Nephron (organoid): ENCODE measurements around the gene RBM39.

Experiments used
- H3K27ac Mint-ChIP-seq, 3 experiments: 2 replicates each; pipeline ENCODE4 v1.8.0; 2020; ENCODE audit warnings: mixed read lengths in 3 of 3, mild to moderate bottlenecking in 2 of 3, moderate library complexity in 1 of 3
- H3K27me3 Mint-ChIP-seq: 2 replicates; pipeline ENCODE4 v1.8.0; 2021; ENCODE audit warnings: low read depth, mild to moderate bottlenecking, moderate library complexity, mixed read lengths
- H3K36me3 Mint-ChIP-seq: 2 replicates; pipeline ENCODE4 v1.8.0; 2020; ENCODE audit warnings: low read depth, mixed read lengths
- H3K4me1 Mint-ChIP-seq: 2 replicates; pipeline ENCODE4 v1.8.0; 2020; ENCODE audit warnings: mixed read lengths
- H3K4me3 Mint-ChIP-seq, 3 experiments: 2 replicates each; pipeline ENCODE4 v1.8.0; 2020; ENCODE audit warnings: mild to moderate bottlenecking in 3 of 3, mixed read lengths in 3 of 3, moderate library complexity in 2 of 3
- H3K9me3 Mint-ChIP-seq: 2 replicates; pipeline ENCODE4 v1.8.0; 2020; ENCODE audit warnings: mixed read lengths
- TF ChIP-seq, protein P1 (sequence below), 3 experiments: fragments of 200-600 bp; sonication (generic); IDR thresholded peaks; one replicate each; pipeline ENCODE4 v1.5.0; 2021; ENCODE audit warnings: antibody characterized with exemption in 3 of 3; ENCODE audit not compliant: unreplicated experiment in 3 of 3

Gene RBM39

DNA sequence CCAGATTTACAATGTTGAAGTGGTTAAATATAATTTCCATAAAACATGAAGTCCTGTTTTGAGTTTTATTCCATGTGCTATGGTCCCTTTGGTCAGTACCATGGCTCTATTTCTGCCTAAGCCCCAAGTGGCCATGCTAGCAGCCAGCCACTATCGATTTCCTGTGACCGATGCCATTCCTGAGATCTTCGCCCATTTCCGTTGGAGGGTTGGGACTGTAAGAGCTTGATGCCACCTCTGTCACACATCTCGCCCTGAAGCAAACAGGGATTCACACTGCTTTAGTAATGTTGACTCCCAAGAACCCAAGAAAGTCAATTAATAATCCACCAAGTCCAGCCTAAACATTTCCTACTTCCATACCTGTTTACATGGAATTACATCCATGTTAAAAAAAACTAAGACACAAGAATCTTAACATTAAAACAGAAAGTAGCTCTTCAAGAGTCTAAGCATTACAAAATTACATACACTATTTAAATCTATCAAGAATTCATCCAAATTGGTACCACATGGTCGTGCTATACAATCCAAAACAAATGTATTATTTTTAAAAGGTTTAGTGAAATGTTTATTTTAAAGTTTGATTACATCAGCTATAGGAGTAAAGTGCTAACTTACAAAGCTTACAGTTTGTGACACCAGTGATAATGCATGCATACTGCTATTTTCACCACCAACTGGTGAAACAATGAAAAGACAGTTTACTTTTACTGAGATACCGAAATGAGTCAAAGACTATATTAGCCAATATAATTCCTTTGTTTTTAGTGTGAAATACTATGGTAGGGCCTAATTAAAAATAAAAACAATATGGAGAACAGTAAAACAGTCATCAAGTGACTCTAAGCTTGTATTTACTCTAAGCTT is 2.5 kb downstream of the RBM39 start:
- peaks cover 42% of the 10 kb centered on the region for H3K4me1 Mint-ChIP-seq
- TF ChIP-seq, protein P1, sequence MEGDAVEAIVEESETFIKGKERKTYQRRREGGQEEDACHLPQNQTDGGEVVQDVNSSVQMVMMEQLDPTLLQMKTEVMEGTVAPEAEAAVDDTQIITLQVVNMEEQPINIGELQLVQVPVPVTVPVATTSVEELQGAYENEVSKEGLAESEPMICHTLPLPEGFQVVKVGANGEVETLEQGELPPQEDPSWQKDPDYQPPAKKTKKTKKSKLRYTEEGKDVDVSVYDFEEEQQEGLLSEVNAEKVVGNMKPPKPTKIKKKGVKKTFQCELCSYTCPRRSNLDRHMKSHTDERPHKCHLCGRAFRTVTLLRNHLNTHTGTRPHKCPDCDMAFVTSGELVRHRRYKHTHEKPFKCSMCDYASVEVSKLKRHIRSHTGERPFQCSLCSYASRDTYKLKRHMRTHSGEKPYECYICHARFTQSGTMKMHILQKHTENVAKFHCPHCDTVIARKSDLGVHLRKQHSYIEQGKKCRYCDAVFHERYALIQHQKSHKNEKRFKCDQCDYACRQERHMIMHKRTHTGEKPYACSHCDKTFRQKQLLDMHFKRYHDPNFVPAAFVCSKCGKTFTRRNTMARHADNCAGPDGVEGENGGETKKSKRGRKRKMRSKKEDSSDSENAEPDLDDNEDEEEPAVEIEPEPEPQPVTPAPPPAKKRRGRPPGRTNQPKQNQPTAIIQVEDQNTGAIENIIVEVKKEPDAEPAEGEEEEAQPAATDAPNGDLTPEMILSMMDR (IDR thresholded peaks at IDR 0.05; ENCODE audit: unreplicated experiment in 3 of 3), result peak; percentile 20 to 38 (median 31)
- H3K36me3 Mint-ChIP-seq, result peaks cover 55% of the 10 kb centered on the region
- H3K4me3 Mint-ChIP-seq, result peak overlapping the region; percentile 91 to 100 (median 94)
- no peaks in the 10 kb centered on the region for H3K27me3 Mint-ChIP-seq
- no peaks in the 10 kb centered on the region for H3K9me3 Mint-ChIP-seq
- H3K27ac Mint-ChIP-seq, result peak overlapping the region; percentile 17 to 100 (median 99)

DNA sequence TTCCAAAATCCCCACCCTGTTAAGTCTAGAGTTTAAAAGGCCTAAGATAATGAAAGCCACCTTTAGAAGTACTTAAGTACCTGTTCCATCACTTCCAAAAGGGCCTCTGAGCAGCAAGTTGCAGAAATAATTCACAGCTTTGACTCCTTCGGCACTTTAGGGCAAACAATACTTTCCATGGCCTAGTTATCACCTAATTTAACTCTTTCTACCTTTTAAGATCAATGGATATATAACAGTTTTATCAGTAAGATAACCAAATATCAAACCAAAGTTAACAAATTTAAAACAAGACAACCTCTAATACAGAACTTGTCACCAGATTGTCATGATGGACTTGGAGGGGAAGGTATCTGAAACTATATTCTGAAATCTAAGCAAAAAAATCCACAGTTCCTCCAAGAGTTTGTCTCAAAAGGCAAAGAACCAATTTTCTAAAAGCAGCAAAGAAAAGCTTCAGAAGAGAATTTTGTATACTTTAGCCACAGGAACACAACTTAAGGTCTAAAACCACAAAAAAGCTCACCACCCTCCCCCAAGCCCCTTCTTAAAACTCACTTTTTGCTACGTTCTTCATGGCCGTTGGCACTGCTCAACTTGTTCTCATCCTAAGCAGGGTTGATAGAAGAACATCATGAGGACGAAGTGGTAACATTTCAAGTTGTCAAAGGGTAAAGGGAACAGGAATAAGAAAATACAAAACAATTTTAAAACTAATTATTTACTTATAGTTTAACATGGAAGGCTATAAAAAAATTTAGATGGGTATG is 3.5 kb downstream of the RBM39 start:
- H3K36me3 Mint-ChIP-seq, result peaks cover 65% of the 10 kb centered on the region
- no peaks in the 10 kb centered on the region for H3K9me3 Mint-ChIP-seq
- H3K4me1 Mint-ChIP-seq, result peaks cover 50% of the 10 kb centered on the region
- TF ChIP-seq, protein P1 (IDR thresholded peaks at IDR 0.05; ENCODE audit: unreplicated experiment in 3 of 3), result no peak
- peak overlapping the region; percentile 30 to 45 (median 44) for H3K4me3 Mint-ChIP-seq
- H3K27ac Mint-ChIP-seq, result no peak overlapping the region
- H3K27me3 Mint-ChIP-seq, result no peaks in the 10 kb centered on the region

DNA sequence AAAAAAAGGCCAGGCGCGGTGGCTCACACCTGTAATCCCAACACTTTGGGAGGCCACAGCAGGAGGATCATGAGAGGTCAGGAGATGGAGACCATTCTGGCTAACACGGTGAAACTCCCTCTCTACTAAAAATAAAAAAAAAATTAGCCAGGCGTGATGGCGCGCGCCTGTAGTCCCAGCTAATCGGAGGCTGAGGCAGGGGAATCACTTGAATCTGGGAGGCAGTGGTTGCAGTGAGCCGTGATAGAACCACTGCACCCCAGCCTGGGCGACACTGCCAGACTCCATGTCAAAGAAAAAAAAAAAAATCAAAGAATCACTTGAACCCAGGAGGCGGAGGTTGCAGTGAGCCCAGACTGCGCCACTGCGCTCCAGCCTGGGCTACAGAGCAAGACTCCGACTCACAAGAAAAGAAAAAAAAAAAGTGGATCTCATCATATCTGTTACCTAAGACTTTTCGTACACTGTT is 4.2 kb downstream of the RBM39 start:
- Mint-ChIP-seq H3K27me3 (no peaks in the 10 kb centered on the region), H3K4me1 (peaks cover 45% of the 10 kb centered on the region), H3K27ac (no peak overlapping the region), H3K9me3 (no peaks in the 10 kb centered on the region), H3K4me3 (peak overlapping the region; percentile 30 to 45 (median 44)), H3K36me3 (peaks cover 72% of the 10 kb centered on the region)
- TF ChIP-seq, protein P1 (IDR thresholded peaks at IDR 0.05; ENCODE audit: unreplicated experiment in 3 of 3), result no peak

DNA sequence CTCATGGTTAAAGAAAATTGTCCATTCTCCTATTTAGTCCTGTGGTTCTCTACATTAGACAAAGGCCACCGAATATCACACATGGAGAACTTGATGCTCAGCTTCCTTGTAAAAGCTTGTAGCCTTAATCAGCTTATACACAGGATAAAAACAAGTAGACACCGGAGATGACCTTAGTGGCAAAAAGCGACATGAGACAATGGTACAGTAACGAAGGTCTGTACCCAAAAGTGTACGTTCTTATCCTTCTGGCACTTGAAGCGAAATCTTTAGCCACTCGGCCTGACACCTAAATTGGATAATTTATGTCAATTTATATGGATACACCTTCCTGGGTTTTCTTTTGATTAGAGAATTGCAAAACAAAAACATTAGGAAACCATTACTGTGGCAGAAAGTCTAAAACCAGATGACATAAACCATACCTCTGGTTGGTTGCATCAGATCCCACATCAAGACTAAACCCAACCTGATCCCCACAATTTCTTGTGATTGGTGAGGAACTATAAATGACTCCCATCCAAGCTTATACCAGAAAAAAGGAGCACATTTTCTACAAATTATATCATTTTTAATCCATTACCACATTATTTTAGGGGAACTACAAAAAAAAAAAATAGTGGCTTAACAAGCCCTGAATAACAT is 6.1 kb downstream of the RBM39 start:
- H3K36me3 Mint-ChIP-seq, result peaks cover 85% of the 10 kb centered on the region
- H3K9me3 Mint-ChIP-seq, result no peaks in the 10 kb centered on the region
- H3K27me3 Mint-ChIP-seq, result no peaks in the 10 kb centered on the region
- TF ChIP-seq, protein P1 (IDR thresholded peaks at IDR 0.05; ENCODE audit: unreplicated experiment in 3 of 3), result no peak
- H3K27ac Mint-ChIP-seq, result no peak overlapping the region
- H3K4me3 Mint-ChIP-seq, result no peak overlapping the region
- peaks cover 46% of the 10 kb centered on the region for H3K4me1 Mint-ChIP-seq

DNA sequence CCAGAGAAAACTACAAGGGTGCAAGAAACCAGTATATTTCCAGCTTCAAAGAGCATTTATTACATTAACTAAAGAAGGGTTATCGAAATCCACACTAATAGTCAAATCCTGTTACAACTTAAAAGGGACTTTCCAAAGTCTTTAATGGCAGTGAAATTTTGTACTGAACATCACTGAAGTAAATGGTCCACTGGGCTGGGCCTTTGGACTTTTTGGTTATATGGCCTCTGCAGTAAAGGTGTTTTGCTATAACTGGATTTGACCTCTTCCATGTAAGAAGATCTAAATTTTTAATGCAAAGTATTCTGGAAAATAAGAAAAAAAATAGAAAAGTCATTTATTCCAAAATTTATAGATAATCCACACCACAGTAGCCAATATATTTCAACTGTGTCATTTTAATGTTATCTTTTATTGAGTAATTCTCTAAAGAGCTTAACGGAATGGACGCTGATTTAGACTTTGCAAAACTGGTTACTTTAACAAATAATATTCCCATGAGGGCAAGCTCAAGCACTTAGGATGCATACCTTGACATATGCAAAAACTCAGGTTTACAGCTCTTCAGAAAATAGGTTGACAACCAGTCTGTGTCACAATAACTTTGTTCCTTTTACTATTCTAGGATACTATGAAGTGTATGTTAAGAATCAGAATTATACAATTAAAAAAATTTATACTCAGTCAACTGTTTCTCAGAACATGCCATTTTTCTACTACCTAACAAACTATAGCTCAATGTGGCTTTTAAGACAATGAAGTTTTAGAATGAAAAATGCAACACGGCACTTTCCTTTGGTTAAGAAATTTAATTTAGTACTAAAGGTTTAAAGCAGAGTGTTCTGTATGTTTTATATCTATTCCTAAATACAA is 7.0 kb downstream of the RBM39 start:
- Mint-ChIP-seq H3K4me3 (no peak overlapping the region), H3K36me3 (peaks cover 85% of the 10 kb centered on the region), H3K27me3 (no peaks in the 10 kb centered on the region), H3K27ac (no peak overlapping the region), H3K4me1 (peaks cover 41% of the 10 kb centered on the region), H3K9me3 (no peaks in the 10 kb centered on the region)
- TF ChIP-seq, protein P1 (IDR thresholded peaks at IDR 0.05; ENCODE audit: unreplicated experiment in 3 of 3), result no peak
